GM23248 (cell line): ENCODE results near the gene IVL. TPM values are rescaled to one million over a fixed set of nuclear protein-coding genes. Genes with fewer than 3 reads are reported as not detected.

ENCODE experiments used
- DNase-seq: peaks from one replicate; pipeline ENCODE4 v3.0.0-alpha.2; 2015
- H2AFZ ChIP-seq: fragments of 200-600 bp; sonication (generic); 2 replicates; pipeline ENCODE4 v1.6.1; 2016; ENCODE audit warnings: antibody characterized with exemption
- H3F3A ChIP-seq: fragments of 200-600 bp; sonication (generic); 2 replicates; pipeline ENCODE4 v1.6.1; 2016; ENCODE audit warnings: mild to moderate bottlenecking, antibody characterized with exemption, mixed run types; ENCODE audit not compliant: insufficient read depth
- H3K27ac ChIP-seq: fragments of 200-600 bp; sonication (generic); 2 replicates; pipeline ENCODE4 v1.5.1; 2016; ENCODE audit warnings: mild to moderate bottlenecking
- H3K27me3 ChIP-seq: fragments of 200-600 bp; sonication (generic); replicated peaks from 2 replicates; pipeline ENCODE4 v1.6.1; 2016; ENCODE audit warnings: mild to moderate bottlenecking; ENCODE audit not compliant: insufficient read depth
- H3K36me3 ChIP-seq: fragments of 200-600 bp; sonication (generic); 2 replicates; pipeline ENCODE4 v1.6.1; 2016; ENCODE audit warnings: low read depth, mild to moderate bottlenecking
- H3K4me1 ChIP-seq: fragments of 200-600 bp; sonication (generic); 2 replicates; pipeline ENCODE4 v1.6.1; 2016; ENCODE audit warnings: mild to moderate bottlenecking; ENCODE audit not compliant: insufficient read depth
- H3K4me2 ChIP-seq: fragments of 200-600 bp; sonication (generic); one replicate; pipeline ENCODE4 v1.6.1; 2016; ENCODE audit warnings: mild to moderate bottlenecking; ENCODE audit not compliant: unreplicated experiment
- H3K4me3 ChIP-seq: fragments of 200-600 bp; sonication (generic); 2 replicates; pipeline ENCODE4 v1.5.1; 2016; ENCODE audit warnings: mild to moderate bottlenecking
- H3K79me2 ChIP-seq: fragments of 200-600 bp; sonication (generic); 2 replicates; pipeline ENCODE4 v1.6.1; 2016; ENCODE audit warnings: mild to moderate bottlenecking; ENCODE audit not compliant: insufficient read depth
- H3K9ac ChIP-seq: fragments of 200-600 bp; sonication (generic); 2 replicates; pipeline ENCODE4 v1.6.1; 2016; ENCODE audit warnings: mild to moderate bottlenecking
- H3K9me2 ChIP-seq: fragments of 200-600 bp; sonication (generic); 2 replicates; pipeline ENCODE4 v1.6.1; 2016; ENCODE audit warnings: mixed run types, mild to moderate bottlenecking, moderate library complexity; ENCODE audit not compliant: insufficient read depth
- H3K9me3 ChIP-seq: fragments of 200-600 bp; sonication (generic); one replicate; pipeline ENCODE4 v1.6.1; 2017; ENCODE audit warnings: low read depth
- H4K20me1 ChIP-seq: fragments of 200-600 bp; sonication (generic); 2 replicates; pipeline ENCODE4 v1.6.0; 2016; ENCODE audit not compliant: insufficient read depth
- EZH2 ChIP-seq: fragments of 200-600 bp; sonication (generic); IDR thresholded peaks from 2 replicates; pipeline ENCODE4 v1.6.1; 2018; ENCODE audit warnings: antibody characterized with exemption, mild to moderate bottlenecking; ENCODE audit not compliant: insufficient read depth, poor library complexity, severe bottlenecking
- EZH2phosphoT487 ChIP-seq: fragments of 200-600 bp; sonication (generic); IDR thresholded peaks from 2 replicates; pipeline ENCODE4 v1.6.1; 2018; ENCODE audit warnings: antibody characterized with exemption, moderate library complexity, mild to moderate bottlenecking, low read depth; ENCODE audit not compliant: insufficient read depth
- WGBS, 2 experiments: methylation state at CpG; one replicate each; pipeline ENCODE4 v1.1.6; 2015 to 2017; ENCODE audit warnings: low lambda C conversion rate in 2 of 2, low coverage in 1 of 2; ENCODE audit errors: missing lambda C conversion rate in 2 of 2; 5-methylcytosine and 5-hydroxymethylcytosine counted together
- in situ Hi-C: fragments of 300-500 bp; cut with MboI; formaldehyde crosslinking; loops from 2 replicates; pipeline ENCODE4 v1.15.0; 2020
- polyA plus RNA-seq: library from polyadenylated mRNA; unstranded; fragments of >200 nt; fragmentation: Nextera tagmentation; extraction: Ambion mirVana; gene quantifications from 2 replicates; pipeline ENCODE4 v1.2.1, GENCODE V29; 2016
- total RNA-seq: library from RNA; depleted of rRNA; stranded (reverse); fragments of >200 nt; shearing (Covaris generic); gene quantifications from 2 replicates; pipeline ENCODE4 v1.2.3, GENCODE V29; 2014

IVL gene
- total and polyA plus RNA-seq, 2 experiments from 2014 or later, result 0.68 to 0.76 TPM

- Histone ChIP-seq H3F3A (no peaks in the 10 kb centered on the region), H3K79me2 (no peaks in the 10 kb centered on the region), H3K9me2 (no peaks in the 10 kb centered on the region), H3K9ac (no peak overlapping the region), H3K4me2 (no peak overlapping the region), H3K36me3 (no peaks in the 10 kb centered on the region), H3K27ac (no peak overlapping the region), H4K20me1 (no peaks in the 10 kb centered on the region), H2AFZ (no peak overlapping the region), H3K4me3 (no peak overlapping the region), H3K4me1 (no peaks in the 10 kb centered on the region), H3K9me3 (no peaks in the 10 kb centered on the region), H3K27me3 (peaks cover 8% of the 10 kb centered on the region; the same call in 1 of the 2 replicates)
- WGBS, 2 experiments, result 36 to 40% methylated on average over 3 of the region's 3 CpGs
- in situ Hi-C loops, result no loop called here
- no peak for TF ChIP-seq EZH2phosphoT487
- no peak for TF ChIP-seq EZH2
- DNase-seq, result peak; percentile 10
Observed at GRCh38 chr1:152946248-152946647, 37.9 kb downstream of the IVL start.

GRCh38 chr1:152946651-152947256 lies 38.4 kb downstream of the IVL start, which contains the start of gene SPRR5:
SPRR5 (plus strand) TSS chr1:152947206; CDS start chr1:152948555, 1,349 bp downstream.
- H3K4me2 ChIP-seq, result no peak within 1 kb of the TSS
- peaks cover 8% of the 10 kb centered on the region; the same call in 1 of the 2 replicates for H3K27me3 ChIP-seq
- 19 to 23% methylated on average over 4 of the region's 4 CpGs for WGBS, 2 experiments
- in situ Hi-C loops, result no loop called here
- no peak within 1 kb of the TSS for H3K9ac ChIP-seq
- H3K27ac ChIP-seq, result no peak within 1 kb of the TSS
- H3K79me2 ChIP-seq, result no peaks in the 10 kb centered on the region
- H3K36me3 ChIP-seq, result no peaks in the 10 kb centered on the region
- no peak within 1 kb of the TSS for H2AFZ ChIP-seq
- no peak within 1 kb of the TSS for H3K4me3 ChIP-seq
- TF ChIP-seq EZH2 (no peak), EZH2phosphoT487 (no peak)
- no peak for DNase-seq
- no peaks in the 10 kb centered on the region for H3K9me3 ChIP-seq
- H3K9me2 ChIP-seq, result no peaks in the 10 kb centered on the region
- H3F3A ChIP-seq, result no peaks in the 10 kb centered on the region
- H3K4me1 ChIP-seq, result no peaks in the 10 kb centered on the region
- no peaks in the 10 kb centered on the region for H4K20me1 ChIP-seq

- H2AFZ ChIP-seq, result no peak overlapping the region
- no peaks in the 10 kb centered on the region for H3F3A ChIP-seq
- H3K4me3 ChIP-seq, result no peak overlapping the region
- TF ChIP-seq EZH2phosphoT487 (no peak), EZH2 (no peak)
- H3K36me3 ChIP-seq, result no peaks in the 10 kb centered on the region
- no peaks in the 10 kb centered on the region for H4K20me1 ChIP-seq
- WGBS, 2 experiments, result 52 to 59% methylated on average over 5 of the region's 5 CpGs
- peaks cover 8% of the 10 kb centered on the region; the same call in 1 of the 2 replicates for H3K27me3 ChIP-seq
- H3K9me2 ChIP-seq, result no peaks in the 10 kb centered on the region
- no peaks in the 10 kb centered on the region for H3K79me2 ChIP-seq
- H3K9ac ChIP-seq, result no peak overlapping the region
- DNase-seq, result no peak
- H3K9me3 ChIP-seq, result no peaks in the 10 kb centered on the region
- H3K4me2 ChIP-seq, result no peak overlapping the region
- no peaks in the 10 kb centered on the region for H3K4me1 ChIP-seq
- in situ Hi-C loops, result no loop called here
- H3K27ac ChIP-seq, result no peak overlapping the region
Observed at GRCh38 chr1:152951711-152952110, 43.4 kb downstream of the IVL start.

- no peaks in the 10 kb centered on the region for H3K9me3 ChIP-seq
- 34 to 35% methylated on average over 7 of the region's 7 CpGs for WGBS, 2 experiments
- H3K4me2 ChIP-seq, result no peak overlapping the region
- no peaks in the 10 kb centered on the region for H3K9me2 ChIP-seq
- no peaks in the 10 kb centered on the region for H3F3A ChIP-seq
- H3K79me2 ChIP-seq, result no peaks in the 10 kb centered on the region
- no peaks in the 10 kb centered on the region; the same call in 1 of the 2 replicates for H3K27me3 ChIP-seq
- no peak overlapping the region for H3K4me3 ChIP-seq
- no peaks in the 10 kb centered on the region for H3K4me1 ChIP-seq
- in situ Hi-C loops, result no loop called here
- no peak overlapping the region for H2AFZ ChIP-seq
- H3K9ac ChIP-seq, result no peak overlapping the region
- H3K36me3 ChIP-seq, result no peaks in the 10 kb centered on the region
- no peak for DNase-seq
- no peak overlapping the region for H3K27ac ChIP-seq
- TF ChIP-seq EZH2 (no peak), EZH2phosphoT487 (no peak)
- H4K20me1 ChIP-seq, result no peaks in the 10 kb centered on the region
Observed at GRCh38 chr1:152953761-152954160, 45.4 kb downstream of the IVL start.

GRCh38 chr1:152954436-152954835 lies 46.1 kb downstream of the IVL start:
- no peaks in the 10 kb centered on the region for H3K79me2 ChIP-seq
- H3F3A ChIP-seq, result no peaks in the 10 kb centered on the region
- no peak overlapping the region for H3K9ac ChIP-seq
- peak; percentile 18 for DNase-seq
- in situ Hi-C loops, result no loop called here
- H3K4me3 ChIP-seq, result no peak overlapping the region
- no peak overlapping the region for H3K4me2 ChIP-seq
- 35 to 41% methylated on average over 6 of the region's 6 CpGs for WGBS, 2 experiments
- no peaks in the 10 kb centered on the region; the same call in 1 of the 2 replicates for H3K27me3 ChIP-seq
- H4K20me1 ChIP-seq, result no peaks in the 10 kb centered on the region
- no peaks in the 10 kb centered on the region for H3K9me2 ChIP-seq
- H3K9me3 ChIP-seq, result no peaks in the 10 kb centered on the region
- H3K4me1 ChIP-seq, result no peaks in the 10 kb centered on the region
- no peak for TF ChIP-seq EZH2phosphoT487
- TF ChIP-seq EZH2, result no peak
- H3K27ac ChIP-seq, result no peak overlapping the region
- H2AFZ ChIP-seq, result no peak overlapping the region
- no peaks in the 10 kb centered on the region for H3K36me3 ChIP-seq
